H9 (cell line): ENCODE data around the gene CTF1. TPM values are rescaled to one million over a fixed set of nuclear protein-coding genes. Genes with fewer than 3 reads are reported as not detected.

Experiments used
- DNase-seq: peaks from one replicate; pipeline ENCODE4 v3.0.0-alpha.2; 2017
- H2AFZ ChIP-seq: one replicate; pipeline ENCODE4 v1.6.1; 2013; ENCODE audit warnings: mild to moderate bottlenecking, low read length, control low read depth, moderate library complexity
- H2AK5ac ChIP-seq: 2 replicates; pipeline ENCODE4 v1.6.1; 2013; ENCODE audit warnings: low read length, control low read depth, mixed read lengths; ENCODE audit not compliant: insufficient read length
- H2BK120ac ChIP-seq: one replicate; pipeline ENCODE4 v1.6.1; 2013; ENCODE audit warnings: low read depth, mild to moderate bottlenecking, low read length, control low read depth, inconsistent platforms; ENCODE audit not compliant: poor library complexity, severe bottlenecking
- H2BK12ac ChIP-seq: 2 replicates; pipeline ENCODE4 v1.6.1; 2013; ENCODE audit warnings: low read length, control low read depth, mixed read lengths, low read depth; ENCODE audit not compliant: insufficient read length
- H2BK15ac ChIP-seq: 2 replicates; pipeline ENCODE4 v1.6.1; 2013; ENCODE audit warnings: low read depth, low read length, control low read depth
- H2BK20ac ChIP-seq: one replicate; pipeline ENCODE4 v1.6.1; 2013; ENCODE audit warnings: low read depth, mild to moderate bottlenecking, low read length, control low read depth, inconsistent platforms; ENCODE audit not compliant: poor library complexity, severe bottlenecking
- H2BK5ac ChIP-seq: 2 replicates; pipeline ENCODE4 v1.6.1; 2013; ENCODE audit warnings: low read length, control low read depth, mixed read lengths; ENCODE audit not compliant: insufficient read length
- H3K14ac ChIP-seq: 2 replicates; pipeline ENCODE4 v1.6.1; 2013; ENCODE audit warnings: low read length, control low read depth; ENCODE audit not compliant: insufficient read depth
- H3K18ac ChIP-seq: 2 replicates; pipeline ENCODE4 v1.6.1; 2013; ENCODE audit warnings: low read depth, mild to moderate bottlenecking, mixed read lengths, low read length, control low read depth; ENCODE audit not compliant: insufficient read length
- H3K23ac ChIP-seq: 2 replicates; pipeline ENCODE4 v1.6.1; 2013; ENCODE audit warnings: low read length, control low read depth, mixed read lengths, low read depth; ENCODE audit not compliant: insufficient read length
- H3K23me2 ChIP-seq: 2 replicates; pipeline ENCODE4 v1.6.1; 2013; ENCODE audit warnings: low read depth, mild to moderate bottlenecking, mixed read lengths, low read length, control low read depth; ENCODE audit not compliant: insufficient read length, poor library complexity, severe bottlenecking
- H3K27ac ChIP-seq: 2 replicates; pipeline ENCODE4 v1.5.1; 2013; ENCODE audit warnings: low read length, control low read depth, mixed read lengths, low read depth; ENCODE audit not compliant: insufficient read length
- H3K27me3 ChIP-seq: 2 replicates; pipeline ENCODE4 v1.6.1; 2013; ENCODE audit warnings: low read length, control low read depth, inconsistent platforms; ENCODE audit not compliant: insufficient read depth
- H3K4ac ChIP-seq: 2 replicates; pipeline ENCODE4 v1.6.1; 2013; ENCODE audit warnings: low read depth, mild to moderate bottlenecking, control low read depth, inconsistent platforms, low read length, moderate library complexity
- H3K4me1 ChIP-seq: 2 replicates; pipeline ENCODE4 v1.6.1; 2013; ENCODE audit warnings: low read length, control low read depth, inconsistent platforms; ENCODE audit not compliant: insufficient read depth
- H3K4me2 ChIP-seq: 2 replicates; pipeline ENCODE4 v1.6.1; 2013; ENCODE audit warnings: low read length, control low read depth, mixed read lengths; ENCODE audit not compliant: insufficient read length, insufficient read depth
- H3K56ac ChIP-seq: 2 replicates; pipeline ENCODE4 v1.6.1; 2013; ENCODE audit warnings: low read depth, mild to moderate bottlenecking, mixed read lengths, low read length, control low read depth; ENCODE audit not compliant: insufficient read length
- H3K79me1 ChIP-seq: 2 replicates; pipeline ENCODE4 v1.6.1; 2013; ENCODE audit warnings: low read depth, mild to moderate bottlenecking, moderate library complexity, low read length, control low read depth, inconsistent platforms; ENCODE audit not compliant: insufficient read depth, poor library complexity, severe bottlenecking
- H3K79me2 ChIP-seq: 2 replicates; pipeline ENCODE4 v1.6.1; 2013; ENCODE audit warnings: low read length, control low read depth, inconsistent platforms; ENCODE audit not compliant: insufficient read depth
- H3K9ac ChIP-seq: 2 replicates; pipeline ENCODE4 v1.6.1; 2013; ENCODE audit warnings: low read length, control low read depth, mixed read lengths; ENCODE audit not compliant: insufficient read length; ENCODE audit errors: extremely low read depth
- H3K9me3 ChIP-seq: one replicate; pipeline ENCODE4 v1.6.1; 2013; ENCODE audit warnings: low read depth, low read length, inconsistent platforms; ENCODE audit not compliant: control insufficient read depth
- H3T11ph ChIP-seq: one replicate; pipeline ENCODE4 v1.6.1; 2013; ENCODE audit warnings: mild to moderate bottlenecking, low read length, control low read depth, inconsistent platforms
- H4K20me1 ChIP-seq: one replicate; pipeline ENCODE4 v1.6.1; 2013; ENCODE audit not compliant: control insufficient read depth, insufficient read length, insufficient read depth
- H4K5ac ChIP-seq: 2 replicates; pipeline ENCODE4 v1.6.1; 2013; ENCODE audit warnings: low read depth, mild to moderate bottlenecking, mixed read lengths, low read length, control low read depth; ENCODE audit not compliant: insufficient read length
- H4K8ac ChIP-seq: replicated peaks from 2 replicates; pipeline ENCODE4 v1.6.1; 2013; ENCODE audit warnings: low read length, control low read depth, mixed read lengths, low read depth; ENCODE audit not compliant: insufficient read length
- H4K91ac ChIP-seq: 2 replicates; pipeline ENCODE4 v1.6.1; 2013; ENCODE audit warnings: low read depth, mild to moderate bottlenecking, moderate library complexity, mixed read lengths, low read length, control low read depth; ENCODE audit not compliant: insufficient read length
- H3K27ac Mint-ChIP-seq, 3 experiments: 2 replicates in 2 of 3; 3 replicates in 1 of 3; pipeline ENCODE4 v1.8.0; 2020 to 2021; ENCODE audit warnings: mixed read lengths in 3 of 3, mild to moderate bottlenecking in 1 of 3, moderate library complexity in 1 of 3
- H3K27me3 Mint-ChIP-seq: 2 replicates; pipeline ENCODE4 v1.8.0; 2021; ENCODE audit warnings: low read depth, mild to moderate bottlenecking, moderate library complexity, mixed read lengths
- H3K36me3 Mint-ChIP-seq, 3 experiments: 2 replicates in 2 of 3; 3 replicates in 1 of 3; pipeline ENCODE4 v1.8.0; 2020 to 2021; ENCODE audit warnings: low read depth in 3 of 3, mixed read lengths in 3 of 3; ENCODE audit not compliant: insufficient read depth in 1 of 3
- H3K4me1 Mint-ChIP-seq, 2 experiments: 2 replicates each; pipeline ENCODE4 v1.8.0; 2020; ENCODE audit warnings: mixed read lengths in 2 of 2
- H3K4me3 Mint-ChIP-seq, 2 experiments: 2 replicates in 1 of 2; 3 replicates in 1 of 2; pipeline ENCODE4 v1.8.0; 2020 to 2021; ENCODE audit warnings: mild to moderate bottlenecking in 2 of 2, mixed read lengths in 2 of 2, moderate library complexity in 1 of 2
- H3K9me3 Mint-ChIP-seq, 2 experiments: 2 replicates in 1 of 2; 3 replicates in 1 of 2; pipeline ENCODE4 v1.8.0; 2020; ENCODE audit warnings: mild to moderate bottlenecking in 2 of 2, mixed read lengths in 2 of 2, moderate library complexity in 1 of 2
- CTCF ChIP-seq: fragments of 200-600 bp; sonication (generic); conservative IDR thresholded peaks from 3 replicates; pipeline ENCODE4 v1.8.0; 2021; ENCODE audit warnings: antibody characterized with exemption, mild to moderate bottlenecking
- WGBS: extraction: QIAGEN DNeasy Blood & Tissue Kit; methylation state at CpG from one replicate; pipeline ENCODE4 v1.1.7; 2013; ENCODE audit warnings: missing lambda C conversion rate, low lambda C conversion rate, mixed read lengths; ENCODE audit not compliant: insufficient read length; ENCODE audit errors: extremely low coverage; 5-methylcytosine and 5-hydroxymethylcytosine counted together
- total RNA-seq: library from RNA; stranded (reverse); gene quantifications from 2 replicates; pipeline ENCODE4 v1.2.1, GENCODE V29; 2021

CTF1 gene
- total RNA-seq, 1 experiment from 2014 or later = 0.72 TPM

DNA sequence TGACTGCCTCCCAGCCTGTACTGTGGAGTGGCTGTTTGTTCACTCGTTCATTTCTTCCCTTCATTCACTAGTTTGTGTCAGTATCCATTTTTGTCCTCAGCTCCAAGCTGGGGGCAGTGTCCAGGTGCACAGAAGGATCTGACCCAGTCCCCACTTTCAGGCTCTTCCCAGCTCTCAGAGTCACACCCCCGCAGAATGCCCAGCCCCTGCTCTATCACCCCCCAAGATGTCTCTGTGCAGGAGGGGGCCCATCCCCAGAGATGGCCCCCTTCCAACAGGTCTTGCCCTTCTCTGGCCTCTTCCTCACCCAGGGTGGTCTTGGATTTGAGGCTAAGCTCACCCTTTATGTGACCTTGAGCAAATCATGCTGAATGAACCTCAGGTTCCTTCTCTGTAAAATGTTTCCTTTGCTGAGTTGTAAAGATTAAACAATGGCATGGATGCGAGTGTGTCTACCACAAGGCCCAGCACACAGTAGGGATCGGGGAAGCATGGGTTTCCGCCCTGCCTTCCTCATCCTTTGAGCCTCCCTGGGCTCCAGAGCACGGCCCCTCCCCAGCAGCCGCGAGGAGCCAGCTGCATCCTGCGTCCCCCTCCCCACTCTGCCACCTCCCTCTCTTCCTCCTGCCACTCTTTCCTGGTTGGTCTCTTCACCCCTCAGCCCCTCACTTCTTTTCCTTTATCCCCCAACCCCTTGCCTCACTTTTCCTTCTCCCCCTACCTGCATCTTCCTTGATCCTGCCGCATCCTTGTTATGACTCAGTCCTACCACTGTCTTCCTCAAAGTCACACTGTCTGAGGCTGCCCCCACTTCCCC lies 29.8 kb downstream of the CTF1 start:
- H4K91ac ChIP-seq = no peak overlapping the region
- H3K79me2 ChIP-seq = no peaks in the 10 kb centered on the region
- H3K23ac ChIP-seq = no peak overlapping the region
- DNase-seq = no peak
- H2AK5ac ChIP-seq = no peak overlapping the region
- Mint-ChIP-seq H3K4me3 (peak overlapping the region; percentile 37 to 75), H3K9me3 (no peaks in the 10 kb centered on the region; a peak in 1 of 5 replicates), H3K4me1 (peaks cover 12 to 24% of the 10 kb centered on the region in 2 experiments), H3K27me3 (no peaks in the 10 kb centered on the region), H3K27ac (peak overlapping the region; percentile 67 to 87 (median 75); a peak in 5 of 7 replicates), H3K36me3 (peaks cover 23 to 32% (median 31%) of the 10 kb centered on the region in 3 experiments)
- no peak overlapping the region for H4K5ac ChIP-seq
- no peak overlapping the region for H3K4me2 ChIP-seq
- H3K23me2 ChIP-seq = peaks cover 10% of the 10 kb centered on the region
- no peaks in the 10 kb centered on the region for H4K20me1 ChIP-seq
- H2AFZ ChIP-seq = no peak overlapping the region
- no peak overlapping the region for H2BK12ac ChIP-seq
- no peak overlapping the region for H3K56ac ChIP-seq
- no peak overlapping the region for H2BK15ac ChIP-seq
- H3K18ac ChIP-seq = no peak overlapping the region
- WGBS = no CpG with 5 or more reads among the region's 10 CpGs
- H3T11ph ChIP-seq = no peak overlapping the region
- TF ChIP-seq CTCF = no peak
- no peak overlapping the region for H2BK120ac ChIP-seq
- no peaks in the 10 kb centered on the region for H3K79me1 ChIP-seq
- H3K27me3 ChIP-seq = no peaks in the 10 kb centered on the region
- H3K27ac ChIP-seq = no peak overlapping the region
- no peak overlapping the region for H3K14ac ChIP-seq
- no peaks in the 10 kb centered on the region for H3K4me1 ChIP-seq
- H3K9me3 ChIP-seq = no peaks in the 10 kb centered on the region
- no peak overlapping the region for H3K4ac ChIP-seq
- no peak overlapping the region for H2BK5ac ChIP-seq
- H2BK20ac ChIP-seq = no peak overlapping the region
- H3K9ac ChIP-seq = no peak overlapping the region
- no peak overlapping the region for H4K8ac ChIP-seq
